ENCODE measurements around the gene FHIT. TPM values are rescaled to one million over a fixed set of nuclear protein-coding genes. Genes with fewer than 3 reads are reported as not detected.

FHIT gene
- total and polyA plus RNA-seq, 2 of the 4 experiments (the other 2 are of a cell fraction), result 0.07 TPM; not detected in 1

GRCh38 chr3:60536420-60536819, 714.8 kb downstream of the FHIT start:
- no peak overlapping the region for H4K8ac ChIP-seq (ENCODE audit: low read depth in 2 of 2, low read length in 2 of 2)
- H2AK5ac ChIP-seq (ENCODE audit: low read depth, low read length), result no peak overlapping the region
- no peak overlapping the region for H2AK9ac ChIP-seq (replicated peaks; ENCODE audit: low read depth, low read length, poor library complexity)
- H4K91ac ChIP-seq (ENCODE audit: insufficient read depth, low read depth, low read length), result no peak overlapping the region
- H3K18ac ChIP-seq (ENCODE audit: low read depth, low read length), result no peak overlapping the region
- no peak overlapping the region for H3K4ac ChIP-seq (ENCODE audit: low read depth, low read length)
- no peak overlapping the region for H3K23ac ChIP-seq (ENCODE audit: low read depth, low read length)
- no peak overlapping the region for H3K4me3 ChIP-seq (ENCODE audit: insufficient read depth, low read depth, low read length)
- H3K14ac ChIP-seq (replicated peaks; ENCODE audit: low read depth, low read length), result no peak overlapping the region
- in situ Hi-C loops (cut with MboI; ENCODE audit: low sequenced_read_pairs), result no loop called here
- ChIA-PET POLR2A (ENCODE audit: unreplicated experiment) (no interaction called here), CTCF (no interaction called here)
- no peak overlapping the region for H2BK20ac ChIP-seq (ENCODE audit: low read depth, low read length)
- no peak overlapping the region for H2BK15ac ChIP-seq (ENCODE audit: low read depth, low read length)
- no peak overlapping the region for H3K9ac ChIP-seq (ENCODE audit: low read depth, low read length)
- no peak overlapping the region for H3K4me2 ChIP-seq (ENCODE audit: low read depth, low read length)
- H3K27me3 ChIP-seq (ENCODE audit: control insufficient read depth, insufficient read depth, low read length), result no peaks in the 10 kb centered on the region
- no peak overlapping the region for H3K27ac ChIP-seq (ENCODE audit: insufficient read depth, low read length)
- ATAC-seq (ENCODE audit: low read depth), result no peak
- H4K20me1 ChIP-seq (ENCODE audit: insufficient read depth, low read length), result no peaks in the 10 kb centered on the region
- H3K4me1 ChIP-seq (ENCODE audit: control insufficient read depth, insufficient read depth, low read length), result no peaks in the 10 kb centered on the region
- no peak overlapping the region for H2AFZ ChIP-seq (replicated peaks; ENCODE audit: low read length, poor library complexity)
- intact Hi-C loops (cut with micrococcal nuclease), result no loop called here
- H3K9me3 ChIP-seq (ENCODE audit: control insufficient read depth, insufficient read depth, low read length), result no peaks in the 10 kb centered on the region
- H3K56ac ChIP-seq (ENCODE audit: extremely low read depth, insufficient read depth, low read length), result no peak overlapping the region
- no peak overlapping the region for H4K5ac ChIP-seq (ENCODE audit: low read depth, low read length)
- DNase-seq, result no peak
- H3K9me1 ChIP-seq (ENCODE audit: insufficient read depth, low read length), result no peaks in the 10 kb centered on the region
- H3K36me3 ChIP-seq (ENCODE audit: control insufficient read depth, insufficient read depth, low read length), result no peaks in the 10 kb centered on the region
- dilution Hi-C loops (cut with HindIII; ENCODE audit: low sequenced_read_pairs, unreplicated experiment), result no loop called here
- H2BK5ac ChIP-seq (ENCODE audit: low read depth, low read length, poor library complexity, severe bottlenecking), result no peak overlapping the region
- WGBS, 2 experiments (ENCODE audit: extremely low coverage in 2 of 2, insufficient read length in 1 of 2), result no CpG with 5 or more reads among the region's 3 CpGs
- H2BK120ac ChIP-seq (ENCODE audit: low read depth, low read length), result no peak overlapping the region
- BruUV-seq (replicated peaks), result no TSS peak
- no peaks in the 10 kb centered on the region for H3K79me1 ChIP-seq (ENCODE audit: low read depth in 1 of 2, low read length in 2 of 2)
- TF ChIP-seq MXI1 (IDR thresholded peaks at IDR 0.05; ENCODE audit: borderline replicate concordance, low read depth, low read length) (no peak), NFE2L2 (IDR thresholded peaks at IDR 0.05; ENCODE audit: low read depth, low read length) (no peak), USF2 (IDR thresholded peaks at IDR 0.05; ENCODE audit: low read depth, low read length) (no peak), MAZ (IDR thresholded peaks at IDR 0.05; ENCODE audit: borderline replicate concordance, low read depth, low read length) (no peak), RAD21 (IDR thresholded peaks at IDR 0.05; ENCODE audit: low read length) (no peak), ELK1 (IDR thresholded peaks at IDR 0.05; ENCODE audit: borderline replicate concordance, low read depth, low read length) (no peak), RCOR1 (IDR thresholded peaks at IDR 0.05; ENCODE audit: insufficient replicate concordance, low read length) (no peak), BHLHE40 (IDR thresholded peaks at IDR 0.05; ENCODE audit: low read depth, low read length) (no peak), SMC3 (IDR thresholded peaks at IDR 0.05; ENCODE audit: low read depth, low read length) (no peak), MAFK (IDR thresholded peaks at IDR 0.05; ENCODE audit: low read depth, low read length) (no peak), RFX5 (IDR thresholded peaks at IDR 0.05; ENCODE audit: low read depth, low read length) (no peak), CHD1 (IDR thresholded peaks at IDR 0.05; ENCODE audit: low read depth, low read length) (no peak), CEBPB (IDR thresholded peaks at IDR 0.05; ENCODE audit: low read depth, low read length) (no peak), CTCF (conservative IDR thresholded peaks at IDR 0.05; ENCODE audit: low read depth, low read length) (no peak)
